Astrocyte (in vitro differentiated cells and primary cell): ENCODE measurements around the gene TRMT2A. TPM values are rescaled to one million over a fixed set of nuclear protein-coding genes. Genes with fewer than 3 reads are reported as not detected.

Experiments used
- DNase-seq: peaks from one replicate; pipeline ENCODE4 v3.0.0-alpha.2; 2010; ENCODE audit warnings: low read depth
- FAIRE-seq: peaks from 2 replicates; lab custom pipeline; 2011; peaks lifted over from hg19 to GRCh38; lab: Jason Lieb, UNC
- H2AFZ ChIP-seq: 2 replicates; pipeline ENCODE4 v1.6.0; 2012; ENCODE audit warnings: low read depth, low read length, inconsistent platforms
- H3K27ac ChIP-seq: 2 replicates; pipeline ENCODE4 v1.5.1; 2011; ENCODE audit warnings: low read depth, low read length, inconsistent platforms
- H3K27me3 ChIP-seq: 2 replicates; pipeline ENCODE4 v1.6.0; 2011; ENCODE audit warnings: low read length, inconsistent platforms; ENCODE audit not compliant: insufficient read depth
- H3K36me3 ChIP-seq: 2 replicates; pipeline ENCODE4 v1.5.1; 2011; ENCODE audit warnings: low read length, inconsistent platforms; ENCODE audit not compliant: insufficient read depth
- H3K4me1 ChIP-seq: 2 replicates; pipeline ENCODE4 v1.5.1; 2011; ENCODE audit warnings: low read length, inconsistent platforms; ENCODE audit not compliant: insufficient read depth
- H3K4me2 ChIP-seq: 2 replicates; pipeline ENCODE4 v1.6.0; 2012; ENCODE audit warnings: low read length, inconsistent platforms
- H3K4me3 ChIP-seq: 2 replicates; pipeline ENCODE4 v1.5.1; 2011; ENCODE audit warnings: low read depth, mild to moderate bottlenecking, low read length, inconsistent platforms; ENCODE audit not compliant: insufficient read depth
- H3K79me2 ChIP-seq: 2 replicates; pipeline ENCODE4 v1.6.0; 2012; ENCODE audit warnings: mild to moderate bottlenecking, low read length, inconsistent platforms; ENCODE audit not compliant: insufficient read depth
- H3K9ac ChIP-seq: 2 replicates; pipeline ENCODE4 v1.6.0; 2012; ENCODE audit warnings: mild to moderate bottlenecking, low read length, inconsistent platforms
- H3K9me3 ChIP-seq: 2 replicates; pipeline ENCODE4 v1.5.1; 2012; ENCODE audit warnings: low read depth, mild to moderate bottlenecking, low read length, inconsistent platforms; ENCODE audit not compliant: insufficient read depth
- H4K20me1 ChIP-seq: 2 replicates; pipeline ENCODE4 v1.6.0; 2012; ENCODE audit warnings: low read length, inconsistent platforms; ENCODE audit not compliant: insufficient read depth
- H3K27ac Mint-ChIP-seq: one replicate; pipeline ENCODE4 v1.8.0; 2021; ENCODE audit warnings: mild to moderate bottlenecking, mixed read lengths; ENCODE audit not compliant: unreplicated experiment
- H3K27me3 Mint-ChIP-seq: one replicate; pipeline ENCODE4 v1.8.0; 2021; ENCODE audit warnings: low read depth, mixed read lengths; ENCODE audit not compliant: unreplicated experiment
- H3K36me3 Mint-ChIP-seq: one replicate; pipeline ENCODE4 v1.8.0; 2021; ENCODE audit warnings: low read depth, mixed read lengths; ENCODE audit not compliant: unreplicated experiment
- H3K4me1 Mint-ChIP-seq: one replicate; pipeline ENCODE4 v1.8.0; 2021; ENCODE audit warnings: low read depth, mixed read lengths; ENCODE audit not compliant: unreplicated experiment
- H3K4me3 Mint-ChIP-seq: one replicate; pipeline ENCODE4 v1.8.0; 2021; ENCODE audit warnings: mild to moderate bottlenecking, moderate library complexity, mixed read lengths; ENCODE audit not compliant: unreplicated experiment
- H3K9me3 Mint-ChIP-seq: one replicate; pipeline ENCODE4 v1.8.0; 2021; ENCODE audit warnings: mild to moderate bottlenecking, mixed read lengths; ENCODE audit not compliant: unreplicated experiment
- CTCF ChIP-seq: IDR thresholded peaks from 2 replicates; pipeline ENCODE4 v1.5.1; 2011; ENCODE audit warnings: low read depth, mild to moderate bottlenecking, inconsistent platforms, low read length, moderate library complexity; ENCODE audit not compliant: insufficient read depth
- EZH2 ChIP-seq: IDR thresholded peaks from 2 replicates; pipeline ENCODE4 v1.6.1; 2012; ENCODE audit warnings: mild to moderate bottlenecking, low read length, inconsistent platforms; ENCODE audit not compliant: insufficient read depth
- total RNA-seq: library from RNA; stranded (reverse); gene quantifications from 2 replicates; pipeline ENCODE4 v1.2.1, GENCODE V29; 2021

Gene TRMT2A
- total RNA-seq, 1 donor from 2014 or later, result 32.9 TPM

- Histone ChIP-seq H3K36me3 (peaks cover 15% of the 10 kb centered on the region), H3K9me3 (no peaks in the 10 kb centered on the region), H4K20me1 (peaks cover 53% of the 10 kb centered on the region), H3K9ac (no peak overlapping the region), H3K79me2 (peaks cover 51% of the 10 kb centered on the region), H3K27ac (no peak overlapping the region), H2AFZ (no peak overlapping the region), H3K4me1 (peaks cover 2% of the 10 kb centered on the region), H3K4me2 (no peak overlapping the region), H3K27me3 (no peaks in the 10 kb centered on the region), H3K4me3 (no peak overlapping the region)
- Mint-ChIP-seq H3K4me1 (peaks cover 2% of the 10 kb centered on the region), H3K4me3 (no peak overlapping the region), H3K27me3 (no peaks in the 10 kb centered on the region), H3K36me3 (peaks cover 11% of the 10 kb centered on the region), H3K27ac (no peak overlapping the region), H3K9me3 (no peaks in the 10 kb centered on the region)
- FAIRE-seq (no peak), DNase-seq (no peak)
- TF ChIP-seq EZH2 (no peak), CTCF (no peak)
These were observed 7.2 kb upstream of the TRMT2A start for GRCh38 chr22:20124083-20124787.

- no peaks in the 10 kb centered on the region for H3K27me3 ChIP-seq
- no peak for TF ChIP-seq EZH2
- no peak for TF ChIP-seq CTCF
- Mint-ChIP-seq H3K4me3 (no peak overlapping the region), H3K4me1 (peaks cover 3% of the 10 kb centered on the region), H3K36me3 (peaks cover 12% of the 10 kb centered on the region), H3K27ac (no peak overlapping the region), H3K27me3 (no peaks in the 10 kb centered on the region), H3K9me3 (no peaks in the 10 kb centered on the region)
- no peak overlapping the region for H3K4me2 ChIP-seq
- no peak overlapping the region for H2AFZ ChIP-seq
- peaks cover 15% of the 10 kb centered on the region for H3K36me3 ChIP-seq
- H3K9me3 ChIP-seq, result no peaks in the 10 kb centered on the region
- no peak overlapping the region for H3K4me3 ChIP-seq
- DNase-seq, result no peak
- H3K4me1 ChIP-seq, result peaks cover 9% of the 10 kb centered on the region
- no peak overlapping the region for H3K27ac ChIP-seq
- peaks cover 58% of the 10 kb centered on the region for H3K79me2 ChIP-seq
- peaks cover 57% of the 10 kb centered on the region for H4K20me1 ChIP-seq
- no peak for FAIRE-seq
- H3K9ac ChIP-seq, result no peak overlapping the region
These were observed 6.5 kb upstream of the TRMT2A start for GRCh38 chr22:20123366-20124082.
